CD4-positive, CD25-positive, alpha-beta regulatory T cell (primary cell): ENCODE results near the gene CR2. TPM values are rescaled to one million over a fixed set of nuclear protein-coding genes. Genes with fewer than 3 reads are reported as not detected.

Experiments
- ATAC-seq, 2 donors: fragments of 150-1000 bp; cut with Tn5 transposase; one replicate each; pipeline ENCODE4 v1.10.0; 2021; ENCODE audit warnings: low read depth in 2 of 2, moderate number of reproducible peaks in 2 of 2, moderate library complexity in 1 of 2
- DNase-seq, 3 donors: peaks; one replicate each; pipeline versions ENCODE4 v3.0.0 to v3.0.0-alpha.2; 2012 to 2022; ENCODE audit warnings: mixed read lengths in 1 of 3
- H3K27ac ChIP-seq: one replicate; pipeline ENCODE4 v1.7.0; 2013; ENCODE audit warnings: mild to moderate bottlenecking, low read length; ENCODE audit not compliant: insufficient read depth, poor library complexity, severe bottlenecking
- H3K27me3 ChIP-seq: one replicate; pipeline ENCODE4 v1.7.0; 2013; ENCODE audit warnings: low read length; ENCODE audit not compliant: control insufficient read depth, insufficient read depth
- H3K36me3 ChIP-seq: one replicate; pipeline ENCODE4 v1.7.0; 2013; ENCODE audit warnings: mild to moderate bottlenecking, low read length, moderate library complexity; ENCODE audit not compliant: control insufficient read depth, insufficient read depth
- H3K4me1 ChIP-seq: 2 replicates; pipeline ENCODE4 v1.7.0; 2013; ENCODE audit warnings: mild to moderate bottlenecking, low read length; ENCODE audit not compliant: insufficient read depth, control insufficient read depth, poor library complexity, severe bottlenecking
- H3K4me3 ChIP-seq: one replicate; pipeline ENCODE4 v1.7.0; 2013; ENCODE audit warnings: low read depth, mild to moderate bottlenecking, low read length, moderate library complexity
- H3K9me3 ChIP-seq, 2 experiments: 1 replicate in 1 of 2; 2 replicates in 1 of 2; pipeline ENCODE4 v1.7.0; 2013; ENCODE audit warnings: low read length in 2 of 2, mild to moderate bottlenecking in 1 of 2, moderate library complexity in 1 of 2; ENCODE audit not compliant: control insufficient read depth in 2 of 2
- H3K27ac Mint-ChIP-seq, 3 donors: one replicate each; pipeline ENCODE4 v1.8.0; 2020 to 2022; ENCODE audit warnings: mild to moderate bottlenecking in 3 of 3, mixed read lengths in 3 of 3, moderate library complexity in 2 of 3
- H3K27me3 Mint-ChIP-seq: one replicate; pipeline ENCODE4 v1.8.0; 2022; ENCODE audit warnings: mild to moderate bottlenecking, mixed read lengths
- H3K36me3 Mint-ChIP-seq: one replicate; pipeline ENCODE4 v1.8.0; 2020; ENCODE audit warnings: mixed read lengths
- H3K4me1 Mint-ChIP-seq, 4 donors: one replicate each; pipeline ENCODE4 v1.8.0; 2020 to 2022; ENCODE audit warnings: mixed read lengths in 4 of 4, mild to moderate bottlenecking in 1 of 4
- H3K4me3 Mint-ChIP-seq, 4 donors: one replicate each; pipeline ENCODE4 v1.8.0; 2020 to 2022; ENCODE audit warnings: mild to moderate bottlenecking in 4 of 4, mixed read lengths in 4 of 4, moderate library complexity in 3 of 4
- H3K9me3 Mint-ChIP-seq, 7 donors: one replicate each; pipeline ENCODE4 v1.8.0; 2020 to 2022; ENCODE audit warnings: mixed read lengths in 7 of 7, mild to moderate bottlenecking in 3 of 7, moderate library complexity in 2 of 7
- polyA plus RNA-seq, 4 donors: library from polyadenylated mRNA; unstranded; fragments of 300-500 nt; fragmentation: Illumina TruSeq; gene quantifications; one replicate each; pipeline ENCODE4 v1.2.3, GENCODE V29; 2021
- total RNA-seq: library from RNA; stranded (reverse); gene quantifications from one replicate; pipeline ENCODE4 v1.2.3, GENCODE V29; 2022

The CR2 gene
- total and polyA plus RNA-seq, 5 donors from 2014 or later: 0.22 to 0.69 (median 0.29) TPM; not detected in 1

DNA sequence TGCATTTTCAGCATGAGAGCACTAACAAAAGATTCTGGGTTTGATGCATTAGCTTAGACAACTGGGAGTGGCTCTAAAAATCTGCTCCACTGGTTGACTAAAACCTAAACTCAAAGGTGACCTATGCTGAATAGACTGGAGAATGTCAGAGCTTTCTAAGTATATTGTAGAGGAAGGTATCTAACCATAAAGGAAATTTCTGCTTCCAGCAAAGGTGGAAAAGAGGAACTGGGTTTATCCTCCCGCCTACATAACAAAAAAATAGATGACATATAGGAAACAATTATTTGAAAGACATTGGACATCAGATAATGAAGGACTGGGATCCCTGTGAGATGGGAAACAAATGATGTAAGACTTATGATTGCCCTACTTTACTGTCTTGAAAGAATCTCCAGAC is 35.8 kb upstream of the CR2 start:
- Histone ChIP-seq H3K9me3 (peaks cover 0 to 1% of the 10 kb centered on the region in 2 experiments), H3K4me1 (no peaks in the 10 kb centered on the region), H3K4me3 (no peak overlapping the region), H3K27me3 (peaks cover 2% of the 10 kb centered on the region), H3K27ac (no peak overlapping the region), H3K36me3 (no peaks in the 10 kb centered on the region)
- peaks cover 0 to 7% (median 0%) of the 10 kb centered on the region in 4 donors for H3K4me1 Mint-ChIP-seq
- H3K36me3 Mint-ChIP-seq: no peaks in the 10 kb centered on the region
- no peak overlapping the region for H3K4me3 Mint-ChIP-seq
- no peak overlapping the region for H3K27ac Mint-ChIP-seq
- DNase-seq (no peak), ATAC-seq (no peak)
- H3K9me3 Mint-ChIP-seq: peaks cover 0 to 22% (median 2%) of the 10 kb centered on the region in 7 donors
- peaks cover 4% of the 10 kb centered on the region for H3K27me3 Mint-ChIP-seq

DNA sequence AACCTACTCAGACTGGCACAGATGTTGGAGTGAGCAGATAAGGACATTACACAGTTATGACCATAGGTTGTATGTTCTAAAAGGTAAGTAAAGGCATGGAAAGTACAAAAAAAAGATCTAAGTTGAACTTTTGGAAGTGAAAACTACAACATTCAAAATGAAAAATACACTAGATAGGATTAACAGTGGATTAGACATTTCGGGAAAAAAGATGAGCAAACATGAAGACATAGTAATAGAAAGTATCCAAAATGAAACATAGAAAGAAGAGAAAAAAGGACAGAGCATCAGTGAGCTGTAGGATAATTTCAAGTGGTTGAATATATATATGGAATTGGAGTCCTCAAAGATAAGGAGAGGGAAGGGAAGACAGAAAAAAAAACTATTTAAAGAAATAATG is 34.0 kb upstream of the CR2 start:
- H3K27ac Mint-ChIP-seq: no peak overlapping the region
- H3K27me3 Mint-ChIP-seq: peaks cover 4% of the 10 kb centered on the region
- H3K9me3 Mint-ChIP-seq: peaks cover 0 to 22% (median 2%) of the 10 kb centered on the region in 7 donors
- Histone ChIP-seq H3K27me3 (peaks cover 2% of the 10 kb centered on the region), H3K4me3 (no peak overlapping the region), H3K27ac (no peak overlapping the region), H3K4me1 (no peaks in the 10 kb centered on the region), H3K9me3 (peaks cover 0 to 1% of the 10 kb centered on the region in 2 experiments), H3K36me3 (no peaks in the 10 kb centered on the region)
- ATAC-seq (no peak), DNase-seq (no peak)
- H3K4me1 Mint-ChIP-seq: no peaks in the 10 kb centered on the region
- no peak overlapping the region for H3K4me3 Mint-ChIP-seq
- H3K36me3 Mint-ChIP-seq: no peaks in the 10 kb centered on the region

DNA sequence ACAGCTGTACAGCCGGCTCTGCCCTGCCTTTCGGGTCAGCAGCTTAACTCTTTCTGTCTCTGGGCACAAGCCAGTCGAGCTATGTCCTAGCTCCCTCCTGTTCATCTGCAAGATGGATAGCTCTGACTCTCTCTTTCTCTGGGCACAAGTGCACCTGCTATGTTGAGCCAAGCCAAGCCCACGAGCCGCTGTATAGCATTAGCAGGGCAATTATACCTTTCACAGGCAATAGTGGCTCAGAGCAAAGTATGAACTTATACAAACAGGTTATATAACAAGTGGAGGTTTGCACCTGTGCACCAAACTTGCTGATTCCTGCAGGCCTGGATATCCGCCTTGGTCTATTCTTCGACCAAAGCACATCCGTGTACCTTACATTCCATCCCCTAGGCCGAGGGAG is 33.0 kb upstream of the CR2 start:
- no peak overlapping the region for H3K4me3 Mint-ChIP-seq
- peaks cover 2% of the 10 kb centered on the region for H3K27me3 ChIP-seq
- no peak overlapping the region for H3K4me3 ChIP-seq
- H3K27me3 Mint-ChIP-seq: peaks cover 4% of the 10 kb centered on the region
- DNase-seq (no peak), ATAC-seq (no peak)
- peaks cover 0 to 22% (median 2%) of the 10 kb centered on the region in 7 donors for H3K9me3 Mint-ChIP-seq
- H3K9me3 ChIP-seq: peaks cover 0 to 1% of the 10 kb centered on the region in 2 experiments
- H3K4me1 Mint-ChIP-seq: no peaks in the 10 kb centered on the region
- H3K36me3 ChIP-seq: no peaks in the 10 kb centered on the region
- H3K4me1 ChIP-seq: no peaks in the 10 kb centered on the region
- H3K27ac Mint-ChIP-seq: no peak overlapping the region
- H3K27ac ChIP-seq: no peak overlapping the region
- no peaks in the 10 kb centered on the region for H3K36me3 Mint-ChIP-seq

DNA sequence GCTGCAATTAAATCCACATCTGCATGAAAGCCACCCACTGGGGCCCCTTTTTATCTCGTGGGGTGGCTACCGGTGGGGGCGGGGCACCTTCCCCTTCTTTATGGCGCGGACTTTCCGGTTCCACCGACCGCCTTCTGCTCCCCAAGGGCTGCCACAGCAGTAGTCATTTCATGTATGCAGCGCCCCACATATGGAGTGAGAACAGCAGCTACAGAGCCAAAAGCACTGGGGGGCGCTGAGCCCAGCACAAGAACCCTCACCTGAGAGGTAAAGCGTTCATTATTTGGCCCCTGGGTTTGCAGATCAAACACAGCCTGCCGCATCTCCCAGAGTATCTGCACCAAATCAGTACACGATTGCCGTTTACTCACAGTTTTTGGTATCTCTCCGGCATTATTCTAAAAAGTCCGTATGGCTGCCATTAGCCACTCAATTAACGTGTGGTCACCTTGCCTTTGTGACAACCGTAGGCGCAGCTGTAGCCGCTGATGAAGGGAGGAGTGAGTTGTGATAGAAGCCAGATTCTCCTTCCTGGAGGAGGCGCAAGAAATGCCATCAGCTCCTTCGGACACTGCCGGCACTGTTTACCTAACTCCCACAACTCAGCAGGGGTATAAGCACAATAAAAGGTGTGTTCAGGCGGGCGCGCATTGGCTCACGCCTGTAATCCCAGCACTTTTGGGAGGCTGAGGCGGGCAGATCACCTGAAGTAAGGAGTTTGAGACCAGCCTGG is 30.4 kb upstream of the CR2 start:
- Histone ChIP-seq H3K27me3 (peaks cover 3% of the 10 kb centered on the region), H3K36me3 (no peaks in the 10 kb centered on the region), H3K4me1 (no peaks in the 10 kb centered on the region), H3K9me3 (peaks cover 0 to 1% of the 10 kb centered on the region in 2 experiments), H3K27ac (no peak overlapping the region), H3K4me3 (no peak overlapping the region)
- no peaks in the 10 kb centered on the region for H3K4me1 Mint-ChIP-seq
- peaks cover 17% of the 10 kb centered on the region for H3K27me3 Mint-ChIP-seq
- H3K4me3 Mint-ChIP-seq: no peak overlapping the region
- no peak overlapping the region for H3K27ac Mint-ChIP-seq
- no peaks in the 10 kb centered on the region for H3K36me3 Mint-ChIP-seq
- DNase-seq (no peak), ATAC-seq (no peak)
- H3K9me3 Mint-ChIP-seq: peaks cover 0 to 21% (median 2%) of the 10 kb centered on the region in 7 donors

DNA sequence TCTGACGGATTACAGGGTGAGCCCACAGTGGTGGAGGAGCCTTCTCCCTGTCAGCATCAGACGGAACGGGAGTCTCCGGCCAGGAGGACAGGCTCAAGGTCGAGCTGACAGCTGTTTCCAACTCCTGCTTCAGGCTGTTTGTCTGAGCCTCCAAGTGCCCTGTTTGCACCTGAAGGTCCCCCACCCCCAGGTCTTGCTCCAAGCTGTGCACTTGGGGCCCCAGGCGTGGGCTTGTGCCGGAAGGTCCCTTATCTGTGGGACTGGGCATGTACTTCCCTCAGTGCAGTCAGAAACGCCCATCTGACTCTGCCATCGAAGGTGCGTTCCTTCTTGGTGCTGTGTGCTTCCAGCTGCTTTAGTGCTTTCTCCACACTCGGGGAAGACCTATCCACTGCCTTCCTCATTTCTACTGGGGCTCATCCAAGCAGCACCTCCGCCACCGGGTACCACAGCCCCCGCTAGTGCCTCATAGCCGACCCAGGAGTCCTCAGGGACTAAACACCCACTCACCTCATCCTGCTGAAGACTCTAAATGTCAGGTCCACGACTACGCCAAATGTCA is 29.5 kb upstream of the CR2 start:
- Histone ChIP-seq H3K4me3 (no peak overlapping the region), H3K27me3 (peaks cover 3% of the 10 kb centered on the region), H3K9me3 (peaks cover 0 to 1% of the 10 kb centered on the region in 2 experiments), H3K27ac (no peak overlapping the region), H3K36me3 (no peaks in the 10 kb centered on the region), H3K4me1 (no peaks in the 10 kb centered on the region)
- H3K36me3 Mint-ChIP-seq: no peaks in the 10 kb centered on the region
- no peak for DNase-seq
- peaks cover 17% of the 10 kb centered on the region for H3K27me3 Mint-ChIP-seq
- no peaks in the 10 kb centered on the region for H3K4me1 Mint-ChIP-seq
- ATAC-seq: no peak
- no peak overlapping the region for H3K4me3 Mint-ChIP-seq
- H3K9me3 Mint-ChIP-seq: peaks cover 0 to 13% (median 1%) of the 10 kb centered on the region in 7 donors
- H3K27ac Mint-ChIP-seq: no peak overlapping the region

DNA sequence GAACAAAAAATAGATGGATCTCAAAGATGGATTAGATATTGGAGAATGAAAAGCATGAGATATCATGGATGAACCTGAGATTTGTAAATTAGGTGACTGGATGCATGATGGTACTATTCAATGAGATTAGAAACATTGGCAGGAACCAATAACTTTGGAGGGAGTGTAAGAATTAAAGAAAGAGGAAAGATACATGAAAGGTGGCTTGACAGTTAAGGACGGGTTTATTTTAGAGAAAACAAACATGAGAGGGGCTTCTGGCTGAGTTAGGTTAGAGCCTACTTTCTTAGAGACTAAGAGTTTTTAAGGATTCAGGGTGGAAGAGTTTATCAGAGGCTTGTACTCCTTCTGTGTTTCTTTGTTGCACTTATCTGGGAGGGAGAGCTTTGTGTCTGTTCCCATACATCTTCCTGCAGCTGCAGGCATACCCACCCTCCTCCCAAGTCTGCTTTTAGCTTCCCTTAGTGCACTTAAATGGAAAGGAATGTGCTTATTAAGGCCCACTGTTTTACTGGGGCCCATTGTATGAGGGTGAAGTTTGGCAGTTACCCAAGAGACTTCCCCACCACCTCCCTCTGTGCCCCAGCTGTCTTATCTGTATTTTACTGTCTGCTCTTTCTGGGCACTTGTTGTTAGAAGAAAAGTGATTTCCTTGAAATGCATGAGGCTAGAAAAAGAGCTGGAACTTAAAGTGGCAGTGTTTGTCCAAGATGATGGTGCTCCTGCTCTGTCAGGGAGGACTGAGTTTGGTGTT is 26.1 kb upstream of the CR2 start:
- H3K4me3 Mint-ChIP-seq: no peak overlapping the region
- ATAC-seq: no peak
- no peaks in the 10 kb centered on the region for H3K4me1 ChIP-seq

DNA sequence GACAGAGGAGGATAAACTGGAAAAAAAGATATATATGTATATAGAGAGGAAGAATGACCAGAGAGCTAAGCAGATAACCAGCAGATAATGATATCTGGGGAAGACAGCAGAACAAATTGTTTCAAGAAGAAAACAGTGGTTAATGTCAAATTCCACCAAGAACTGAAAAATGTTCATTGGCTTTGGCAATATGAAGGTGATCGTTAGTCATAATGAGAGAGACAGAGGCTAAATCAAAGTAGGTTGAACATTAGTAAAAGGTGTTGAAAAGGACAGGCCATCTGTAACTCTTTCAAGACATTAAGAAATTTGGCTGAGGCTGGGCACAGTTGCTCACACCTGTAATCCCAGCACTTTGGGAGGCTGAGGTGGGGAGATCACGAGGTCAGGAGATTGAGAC is 25.3 kb upstream of the CR2 start:
- no peak for DNase-seq
- ATAC-seq: no peak
- no peak overlapping the region for H3K4me3 Mint-ChIP-seq

More for the DNA sequence above, 26.1 kb upstream of the CR2 start:
- H3K27me3 ChIP-seq: peaks cover 6% of the 10 kb centered on the region
- H3K27me3 Mint-ChIP-seq: peaks cover 17% of the 10 kb centered on the region
- H3K36me3 Mint-ChIP-seq: no peaks in the 10 kb centered on the region
- H3K27ac Mint-ChIP-seq: no peak overlapping the region
- H3K36me3 ChIP-seq: no peaks in the 10 kb centered on the region
- no peak overlapping the region for H3K27ac ChIP-seq
- peaks cover 0 to 1% (median 0%) of the 10 kb centered on the region in 7 donors for H3K9me3 Mint-ChIP-seq
- no peaks in the 10 kb centered on the region for H3K9me3 ChIP-seq
- DNase-seq: no peak
- H3K4me1 Mint-ChIP-seq: no peaks in the 10 kb centered on the region
- no peak overlapping the region for H3K4me3 ChIP-seq

More for the DNA sequence above, 25.3 kb upstream of the CR2 start:
- peaks cover 6% of the 10 kb centered on the region for H3K27me3 ChIP-seq
- H3K9me3 ChIP-seq: no peaks in the 10 kb centered on the region
- Mint-ChIP-seq H3K9me3 (peaks cover 0 to 1% (median 0%) of the 10 kb centered on the region in 7 donors), H3K27ac (no peak overlapping the region), H3K27me3 (peaks cover 17% of the 10 kb centered on the region), H3K4me1 (no peaks in the 10 kb centered on the region), H3K36me3 (no peaks in the 10 kb centered on the region)
- H3K36me3 ChIP-seq: no peaks in the 10 kb centered on the region
- no peaks in the 10 kb centered on the region for H3K4me1 ChIP-seq
- H3K4me3 ChIP-seq: no peak overlapping the region
- H3K27ac ChIP-seq: no peak overlapping the region
